HTR-8/SVneo (cell line): ENCODE results near the gene LDB2.
"Not testable (repeated sequence)": the region's sequence is repeated elsewhere in the genome, so short reads cannot be mapped to it uniquely, and the experiment has no call there.

ENCODE experiments used
- DNase-seq: peaks from one replicate; pipeline ENCODE4 v3.0.0; 2011; ENCODE audit warnings: low spot score, mixed read lengths; ENCODE audit not compliant: insufficient read length
- FAIRE-seq: peaks from 2 replicates; lab custom pipeline; 2011; peaks lifted over from hg19 to GRCh38; lab: Jason Lieb, UNC

Gene LDB2

GRCh38 chr4:16668488-16668887 is 230.0 kb downstream of the LDB2 start:
- DNase-seq (no peak), FAIRE-seq (no peak)

DNA sequence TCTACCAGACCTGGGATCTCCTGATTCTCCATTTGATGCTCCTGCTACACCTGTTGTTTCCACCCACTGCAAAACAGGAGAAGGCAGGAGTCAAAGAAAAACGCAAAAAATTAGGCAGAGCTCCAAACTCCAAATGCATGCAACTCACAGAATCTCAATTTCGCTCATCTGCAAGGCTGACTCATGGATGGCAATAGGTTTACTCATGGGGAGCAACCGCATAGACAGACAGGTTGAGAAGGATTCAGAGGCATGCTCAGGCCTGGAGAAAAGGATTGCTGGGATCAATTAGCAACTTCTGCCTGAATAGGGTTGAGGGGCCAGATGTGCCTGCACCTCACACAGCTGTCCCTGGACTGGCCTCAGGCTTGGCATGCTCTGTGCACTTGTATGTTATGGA is 231.0 kb downstream of the LDB2 start:
- no peak for FAIRE-seq
- DNase-seq: no peak

DNA sequence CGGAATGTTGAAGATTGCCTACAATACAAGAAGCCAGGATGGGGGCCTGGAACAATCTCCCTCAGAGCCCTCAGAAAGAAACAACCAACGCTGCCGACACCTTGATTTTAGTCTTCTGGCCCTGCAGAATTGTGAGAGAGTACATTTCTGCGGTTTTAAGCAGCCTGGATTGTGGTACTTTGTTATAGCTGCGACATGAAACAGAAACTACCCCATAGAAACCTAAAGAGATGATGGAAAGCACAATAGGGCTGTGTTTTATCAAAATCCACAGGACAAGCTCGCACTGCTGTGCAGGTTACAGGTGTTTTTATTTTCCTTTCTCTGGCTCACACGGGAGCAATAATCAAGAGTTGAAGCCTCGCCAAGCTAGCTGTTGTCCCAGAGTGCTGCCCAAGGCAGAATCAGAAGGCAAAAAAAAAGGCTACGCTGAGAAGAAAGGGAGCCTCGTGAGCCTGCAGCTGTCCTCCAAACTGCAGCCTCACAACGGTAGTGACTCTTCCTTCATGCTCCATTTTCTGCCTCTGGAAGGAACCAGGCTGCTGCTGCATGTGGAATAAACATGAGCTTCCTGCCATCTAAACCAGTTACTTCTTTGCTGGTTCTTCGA is 232.4 kb downstream of the LDB2 start:
- DNase-seq (no peak), FAIRE-seq (no peak)

DNA sequence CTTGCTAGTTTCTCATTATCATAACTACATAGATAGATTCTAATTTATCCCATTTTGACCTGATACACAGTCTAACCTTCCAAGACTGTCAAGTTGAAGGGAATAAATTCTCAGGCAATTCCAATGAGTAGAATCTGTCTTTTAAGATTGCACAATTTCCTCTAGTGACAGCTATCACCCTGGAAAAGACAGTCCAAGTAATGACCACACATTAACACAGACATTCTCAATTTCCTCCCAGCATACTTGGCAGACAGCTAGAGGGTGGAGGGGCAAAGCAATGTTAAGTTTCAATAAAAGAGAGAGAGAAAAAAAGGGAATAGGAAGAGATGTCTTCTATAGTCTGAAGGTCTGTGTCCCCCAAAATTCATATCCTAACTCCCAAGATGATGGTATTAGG is 234.7 kb downstream of the LDB2 start:
- FAIRE-seq (no peak), DNase-seq (no peak)

GRCh38 chr4:16663307-16663706 is 235.1 kb downstream of the LDB2 start:
- FAIRE-seq (no peak), DNase-seq (no peak)

- no peak for FAIRE-seq
- DNase-seq: no peak
Measured at GRCh38 chr4:16661813-16662212, 236.6 kb downstream of the LDB2 start.

DNA sequence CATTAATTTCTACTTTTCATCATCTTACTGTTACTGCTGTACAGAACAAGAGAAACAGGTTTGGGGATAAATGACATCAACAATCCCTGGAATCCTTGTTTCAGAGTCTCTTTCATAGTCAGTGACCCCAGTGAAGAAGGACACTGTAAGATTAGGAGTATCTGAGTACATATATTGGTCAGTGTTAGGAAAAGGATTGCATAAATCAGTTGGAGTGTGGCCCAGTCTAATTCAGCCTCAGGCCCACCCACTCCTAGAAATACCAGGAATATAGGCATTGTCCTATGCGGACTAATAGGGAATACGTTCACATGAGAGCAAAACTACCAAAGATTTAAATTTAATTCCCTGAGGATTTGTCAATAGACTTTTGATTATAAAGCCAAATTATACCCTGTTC is 237.8 kb downstream of the LDB2 start:
- DNase-seq: no peak

DNA sequence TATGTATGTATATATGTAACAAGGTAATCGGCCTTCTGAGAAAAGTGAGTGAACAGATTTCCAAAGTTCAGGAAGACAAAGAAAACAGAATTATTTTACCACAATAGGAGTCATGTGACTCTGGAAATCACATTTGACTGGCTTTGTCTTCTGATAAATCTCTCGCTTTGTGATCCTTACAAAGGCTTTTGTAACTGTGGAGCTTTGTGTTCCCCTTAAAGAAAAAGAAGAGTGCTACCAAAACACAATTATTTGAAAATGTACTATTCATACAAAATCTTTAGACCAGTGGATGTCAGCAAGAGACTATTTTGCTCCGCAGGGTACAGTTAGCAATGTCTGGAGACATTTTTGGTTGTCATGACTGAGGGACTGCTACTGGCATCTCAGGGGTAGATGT is 238.8 kb downstream of the LDB2 start:
- DNase-seq (no peak), FAIRE-seq (no peak)

More for the DNA sequence above, 237.8 kb downstream of the LDB2 start:
- FAIRE-seq: no peak

GRCh38 chr4:16659079-16659478 is 239.4 kb downstream of the LDB2 start:
- DNase-seq (no peak), FAIRE-seq (no peak)

GRCh38 chr4:16658183-16658582 is 240.3 kb downstream of the LDB2 start:
- FAIRE-seq: no peak
- DNase-seq: no peak

GRCh38 chr4:16655111-16655510 is 243.3 kb downstream of the LDB2 start:
- FAIRE-seq: no peak

GRCh38 chr4:16652732-16653305 is 245.6 kb downstream of the LDB2 start:
- no peak for DNase-seq
- FAIRE-seq: no peak

More at GRCh38 chr4:16655111-16655510, 243.3 kb downstream of the LDB2 start:
- DNase-seq: no peak

- FAIRE-seq: no peak
- DNase-seq: no peak
Measured at GRCh38 chr4:16646459-16646858, 252.0 kb downstream of the LDB2 start.

- no peak for FAIRE-seq
- no peak for DNase-seq
Measured at GRCh38 chr4:16643893-16644292, 254.6 kb downstream of the LDB2 start.

- FAIRE-seq: no peak
- peak; percentile 14 for DNase-seq
Measured at GRCh38 chr4:16642897-16643296, 255.5 kb downstream of the LDB2 start.

DNA sequence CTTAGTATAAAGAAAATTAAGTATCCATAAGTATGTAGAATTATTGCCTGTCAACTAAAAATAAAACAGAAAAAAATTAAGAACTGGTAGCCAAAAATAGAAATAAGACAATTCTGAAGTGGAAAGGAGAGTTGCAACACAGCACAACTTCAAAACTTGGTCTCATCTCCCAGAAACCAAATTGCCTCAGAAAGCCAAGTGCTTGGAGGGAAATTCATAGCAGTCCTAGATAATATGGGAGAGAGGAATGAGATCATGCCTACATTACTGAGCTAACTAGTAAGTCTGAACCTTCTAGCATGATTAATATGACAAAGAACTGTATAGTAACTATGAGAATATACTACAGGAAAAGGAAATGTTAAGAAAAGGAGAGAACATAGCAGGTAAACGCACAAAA is 256.5 kb downstream of the LDB2 start:
- FAIRE-seq: no peak

DNA sequence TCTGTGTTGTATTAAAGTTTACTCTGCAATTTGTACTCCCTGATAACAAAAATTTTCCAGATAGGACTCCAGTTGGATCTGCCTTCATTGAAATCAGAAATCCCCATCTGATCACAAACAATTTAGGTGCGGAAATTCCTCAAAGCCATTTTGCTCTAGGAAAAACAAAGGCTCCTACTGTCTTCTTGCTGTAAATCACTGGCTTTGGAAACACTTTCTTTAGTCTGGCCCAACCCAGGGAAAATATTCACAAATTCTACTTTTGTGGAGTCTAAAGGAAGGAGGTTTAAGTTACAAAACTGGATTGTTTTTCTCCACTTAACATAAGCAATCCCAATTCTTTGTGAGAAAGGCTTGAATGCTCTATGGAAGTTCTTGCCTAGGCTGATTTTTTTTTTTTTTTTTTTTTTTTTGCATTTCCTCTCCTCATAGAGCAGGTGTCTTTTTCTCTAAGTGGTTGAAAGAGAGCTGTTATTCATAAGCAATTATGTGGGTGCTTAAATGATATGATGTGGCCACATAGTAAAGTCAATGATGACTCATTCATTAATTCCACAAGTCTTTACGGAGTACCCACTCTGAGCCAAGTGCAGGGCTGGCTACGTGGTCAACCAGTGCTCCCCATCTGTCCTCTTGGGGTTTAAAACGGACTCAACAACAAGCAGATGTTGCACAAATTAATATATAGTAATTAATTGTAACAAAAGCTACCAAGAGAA is 261.4 kb downstream of the LDB2 start:
- no peak for DNase-seq
- FAIRE-seq: no peak

More for the DNA sequence above, 256.5 kb downstream of the LDB2 start:
- DNase-seq: no peak

DNA sequence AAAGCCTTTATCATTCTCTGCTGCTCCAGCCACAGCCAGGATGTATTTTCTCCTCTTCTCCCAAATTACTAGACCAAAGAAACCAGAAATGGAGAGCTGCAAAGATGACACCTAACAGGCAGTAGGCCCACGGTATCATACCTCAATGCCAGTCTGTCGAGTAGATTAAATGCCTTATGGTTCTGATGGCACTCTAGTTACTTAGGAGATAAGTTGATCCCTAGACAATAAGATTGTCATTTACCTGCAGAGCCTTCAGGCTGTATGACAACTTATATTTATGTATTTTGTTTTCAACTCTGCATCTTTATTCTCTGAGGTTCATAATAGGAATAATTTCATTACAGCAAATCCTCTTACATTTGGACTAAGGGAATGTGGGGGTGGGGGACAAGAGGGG is 262.1 kb downstream of the LDB2 start:
- FAIRE-seq (no peak), DNase-seq (no peak)

DNA sequence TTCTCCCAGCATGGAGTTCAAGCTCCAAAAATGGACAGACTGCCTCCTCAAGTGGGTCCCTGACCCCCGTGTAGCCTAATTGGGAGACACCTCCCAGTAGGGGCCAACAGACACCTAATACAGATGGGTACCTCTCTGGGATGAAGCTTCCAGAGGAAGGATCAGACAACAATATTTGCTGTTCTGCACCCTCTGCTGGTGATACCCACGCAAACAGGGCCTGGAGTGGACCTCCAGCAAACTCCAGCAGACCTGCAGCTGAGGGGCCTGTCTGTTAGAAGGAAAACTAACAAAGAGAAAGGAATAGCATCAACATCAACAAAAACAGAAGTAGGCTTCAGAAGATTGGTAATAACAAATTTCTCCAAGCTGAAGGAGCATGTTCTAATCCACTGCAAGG is 269.2 kb downstream of the LDB2 start:
- DNase-seq, FAIRE-seq: not testable (repeated sequence)

GRCh38 chr4:16628835-16629234 is 269.6 kb downstream of the LDB2 start:
- not testable (repeated sequence) for DNase-seq, FAIRE-seq

- FAIRE-seq (no peak), DNase-seq (peak; percentile 39)
Measured at GRCh38 chr4:16627999-16628398, 270.4 kb downstream of the LDB2 start.

GRCh38 chr4:16626945-16627344 is 271.5 kb downstream of the LDB2 start:
- FAIRE-seq (peak; percentile 79), DNase-seq (peak; percentile 46)
